Bronchial epithelial cell (primary cell): ENCODE data around the gene LRP1B. TPM values are rescaled to one million over a fixed set of nuclear protein-coding genes. Genes with fewer than 3 reads are reported as not detected.

ENCODE experiments used
- DNase-seq: peaks from one replicate; pipeline ENCODE4 v3.0.0-alpha.2; 2010; ENCODE audit warnings: low read depth
- FAIRE-seq: peaks from 2 replicates; lab custom pipeline; 2011; peaks lifted over from hg19 to GRCh38; lab: Jason Lieb, UNC
- H3K27me3 ChIP-seq: 2 replicates; pipeline ENCODE4 v1.5.1; 2011; ENCODE audit warnings: low read length; ENCODE audit not compliant: control insufficient read depth, insufficient read depth
- H3K36me3 ChIP-seq: 2 replicates; pipeline ENCODE4 v1.5.1; 2011; ENCODE audit warnings: low read length; ENCODE audit not compliant: control insufficient read depth, insufficient read depth
- H3K4me3 ChIP-seq: 2 replicates; pipeline ENCODE4 v1.5.1; 2011; ENCODE audit warnings: mild to moderate bottlenecking, low read depth, low read length, control low read depth
- total RNA-seq: library from RNA; depleted of rRNA; stranded (reverse); fragments of >200 nt; gene quantifications from 2 replicates; pipeline ENCODE4 v1.2.1, GENCODE V29; 2014
- TF ChIP-seq, protein P1 (sequence below): IDR thresholded peaks from 2 replicates; pipeline ENCODE4 v1.5.1; 2011; ENCODE audit warnings: mild to moderate bottlenecking, moderate library complexity, low read length, control low read depth, inconsistent platforms; ENCODE audit not compliant: insufficient read depth, severe bottlenecking

The LRP1B gene
- total RNA-seq, 1 donor from 2014 or later = under 0.01 TPM

DNA sequence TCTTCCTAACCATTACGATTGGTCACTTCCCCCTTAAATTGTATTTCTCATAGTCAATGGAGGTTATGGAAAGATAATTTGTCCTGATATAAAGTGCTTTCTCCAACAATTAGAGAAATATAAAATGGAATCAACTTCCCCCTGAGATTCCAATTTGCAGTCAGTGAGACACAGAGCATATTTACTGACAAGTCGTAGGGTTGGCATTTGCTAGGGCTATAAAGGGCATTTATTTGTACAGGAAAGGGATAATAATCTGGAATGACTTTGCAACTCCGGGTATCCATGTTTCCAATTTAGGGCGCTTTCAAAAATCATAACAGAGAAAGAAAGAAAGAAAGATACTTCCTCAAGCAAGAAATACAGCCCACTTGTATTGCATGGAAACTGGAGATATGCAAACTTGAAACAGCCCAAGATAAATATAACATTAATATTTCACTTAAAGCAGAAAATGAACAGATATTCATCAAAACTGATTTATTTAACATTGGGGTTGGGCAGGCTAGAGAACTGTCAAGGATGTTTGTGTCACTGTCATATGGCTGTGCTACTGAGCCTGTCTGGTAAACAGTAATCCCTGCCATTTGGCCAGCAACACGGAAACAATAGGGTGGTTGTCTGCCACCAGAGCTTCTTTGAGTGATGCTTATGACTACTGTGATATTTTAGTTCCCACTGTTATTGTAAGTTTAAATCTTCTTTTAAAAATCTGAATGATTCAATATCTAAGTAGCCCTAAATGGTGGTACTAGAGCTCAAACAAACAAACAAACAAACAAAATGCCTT lies 621.8 kb downstream of the LRP1B start:
- no peak overlapping the region for H3K4me3 ChIP-seq
- FAIRE-seq (no peak), DNase-seq (no peak)
- TF ChIP-seq, protein P1, sequence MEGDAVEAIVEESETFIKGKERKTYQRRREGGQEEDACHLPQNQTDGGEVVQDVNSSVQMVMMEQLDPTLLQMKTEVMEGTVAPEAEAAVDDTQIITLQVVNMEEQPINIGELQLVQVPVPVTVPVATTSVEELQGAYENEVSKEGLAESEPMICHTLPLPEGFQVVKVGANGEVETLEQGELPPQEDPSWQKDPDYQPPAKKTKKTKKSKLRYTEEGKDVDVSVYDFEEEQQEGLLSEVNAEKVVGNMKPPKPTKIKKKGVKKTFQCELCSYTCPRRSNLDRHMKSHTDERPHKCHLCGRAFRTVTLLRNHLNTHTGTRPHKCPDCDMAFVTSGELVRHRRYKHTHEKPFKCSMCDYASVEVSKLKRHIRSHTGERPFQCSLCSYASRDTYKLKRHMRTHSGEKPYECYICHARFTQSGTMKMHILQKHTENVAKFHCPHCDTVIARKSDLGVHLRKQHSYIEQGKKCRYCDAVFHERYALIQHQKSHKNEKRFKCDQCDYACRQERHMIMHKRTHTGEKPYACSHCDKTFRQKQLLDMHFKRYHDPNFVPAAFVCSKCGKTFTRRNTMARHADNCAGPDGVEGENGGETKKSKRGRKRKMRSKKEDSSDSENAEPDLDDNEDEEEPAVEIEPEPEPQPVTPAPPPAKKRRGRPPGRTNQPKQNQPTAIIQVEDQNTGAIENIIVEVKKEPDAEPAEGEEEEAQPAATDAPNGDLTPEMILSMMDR = no peak
- H3K27me3 ChIP-seq = no peaks in the 10 kb centered on the region
- H3K36me3 ChIP-seq = no peaks in the 10 kb centered on the region

DNA sequence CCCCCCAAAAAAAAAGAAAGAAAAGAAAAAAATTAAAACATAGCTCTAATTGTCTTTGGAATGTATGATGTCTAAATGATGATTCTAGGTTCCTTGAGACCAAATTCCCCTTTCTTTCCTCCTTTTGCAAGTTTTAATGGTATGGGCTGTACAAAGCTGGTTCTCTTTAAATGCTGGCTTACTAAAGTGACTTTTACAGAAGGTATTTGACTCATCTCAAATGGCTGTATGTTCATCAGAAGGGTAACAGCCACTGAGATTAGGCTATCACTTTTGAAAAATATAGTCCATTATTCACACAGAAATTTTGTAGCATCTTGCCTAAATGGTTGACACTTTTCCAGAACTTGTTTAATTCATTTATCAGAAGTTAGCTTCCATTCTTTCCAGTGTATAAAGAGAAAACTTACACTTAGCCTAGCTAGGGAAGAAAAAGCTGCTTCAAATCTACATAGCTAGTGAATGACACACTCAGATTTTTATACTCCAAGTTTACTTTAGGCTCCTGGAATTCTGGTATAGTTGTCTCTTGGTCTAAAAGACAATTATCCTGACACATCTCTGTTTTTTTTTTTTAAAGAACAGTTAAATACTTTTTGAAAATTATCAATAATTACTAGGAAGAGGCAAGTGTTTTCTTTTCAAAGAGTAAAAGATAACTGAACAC lies 622.6 kb downstream of the LRP1B start:
- H3K36me3 ChIP-seq = no peaks in the 10 kb centered on the region
- H3K4me3 ChIP-seq = no peak overlapping the region
- FAIRE-seq (no peak), DNase-seq (no peak)
- TF ChIP-seq, protein P1 = no peak
- H3K27me3 ChIP-seq = no peaks in the 10 kb centered on the region

DNA sequence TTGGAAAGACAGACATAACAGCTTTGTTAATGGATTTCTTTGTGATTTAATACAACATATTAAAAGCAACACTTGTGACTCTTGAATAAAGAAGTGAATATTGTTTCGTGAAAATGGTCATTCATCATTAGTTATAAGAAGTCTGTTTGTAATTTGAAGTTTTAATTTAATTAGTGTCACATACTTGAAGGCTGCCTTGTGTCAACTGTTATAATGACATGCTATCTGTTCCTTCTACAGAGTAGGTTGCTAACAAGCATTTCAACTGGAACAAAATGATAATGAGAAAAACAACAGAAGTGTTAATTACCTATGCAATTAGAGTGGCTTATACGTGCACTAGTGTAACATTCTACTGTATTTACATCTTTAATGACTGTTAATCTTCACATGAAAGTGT lies 624.7 kb downstream of the LRP1B start:
- TF ChIP-seq, protein P1 = no peak

DNA sequence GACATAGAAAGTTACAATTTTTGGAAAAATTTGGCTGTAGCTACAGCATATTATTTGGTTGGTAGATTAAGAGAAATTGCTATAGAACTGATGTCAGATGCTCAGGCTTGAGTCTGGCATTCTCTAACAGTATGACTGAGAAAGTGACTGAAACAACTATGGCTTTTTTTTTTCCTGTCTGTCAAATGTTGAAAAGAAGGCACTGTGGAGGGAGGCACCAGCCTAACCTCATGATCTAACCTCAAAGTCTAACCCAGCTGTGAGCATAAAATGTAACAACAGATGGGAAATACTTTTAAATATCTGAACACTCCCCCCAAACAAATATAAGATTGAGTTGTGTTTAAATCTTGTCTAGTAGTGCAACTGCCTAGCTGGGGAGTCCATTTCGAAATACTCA lies 629.1 kb downstream of the LRP1B start:
- DNase-seq (no peak), FAIRE-seq (no peak)
- H3K36me3 ChIP-seq = no peaks in the 10 kb centered on the region
- TF ChIP-seq, protein P1 = no peak
- no peaks in the 10 kb centered on the region for H3K27me3 ChIP-seq
- no peak overlapping the region for H3K4me3 ChIP-seq

More for the DNA sequence above, 624.7 kb downstream of the LRP1B start:
- DNase-seq = no peak
- FAIRE-seq = no peak
- H3K27me3 ChIP-seq = no peaks in the 10 kb centered on the region
- H3K4me3 ChIP-seq = no peak overlapping the region
- H3K36me3 ChIP-seq = no peaks in the 10 kb centered on the region

DNA sequence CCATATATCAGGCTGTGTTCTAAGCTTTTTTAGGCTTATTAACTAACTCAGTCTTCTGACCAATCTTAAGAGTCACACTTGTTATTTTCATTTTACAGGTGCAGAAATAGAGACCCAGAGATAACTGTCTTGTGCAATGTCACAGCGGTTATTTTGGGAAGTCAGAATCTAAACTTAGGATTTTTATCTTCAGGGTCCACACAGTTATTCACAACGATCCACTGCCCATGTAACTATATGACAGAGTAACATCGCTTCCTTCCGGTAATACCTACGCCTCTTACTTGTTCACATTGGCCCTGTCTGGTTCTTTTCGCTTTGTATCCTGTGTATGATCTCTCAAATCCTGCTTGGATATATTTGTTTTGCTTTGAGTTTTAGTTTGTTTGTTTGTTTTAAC lies 631.7 kb downstream of the LRP1B start:
- no peak for DNase-seq

More for the DNA sequence above, 631.7 kb downstream of the LRP1B start:
- TF ChIP-seq, protein P1 = no peak
- no peaks in the 10 kb centered on the region for H3K27me3 ChIP-seq
- H3K36me3 ChIP-seq = no peaks in the 10 kb centered on the region
- no peak for FAIRE-seq
- no peak overlapping the region for H3K4me3 ChIP-seq
